NB4 (cell line): Measurements from ENCODE around the gene WDTC1.

ENCODE experiments used
- POLR2A ChIP-seq: IDR thresholded peaks from 2 replicates; pipeline ENCODE4 v1.6.1; 2011; ENCODE audit warnings: mild to moderate bottlenecking; ENCODE audit not compliant: insufficient read length; ENCODE audit errors: extremely low read depth
- TF ChIP-seq, protein P1 (sequence below): IDR thresholded peaks from one replicate; pipeline ENCODE4 v1.5.1; 2012; ENCODE audit warnings: low read depth, low read length

DNA sequence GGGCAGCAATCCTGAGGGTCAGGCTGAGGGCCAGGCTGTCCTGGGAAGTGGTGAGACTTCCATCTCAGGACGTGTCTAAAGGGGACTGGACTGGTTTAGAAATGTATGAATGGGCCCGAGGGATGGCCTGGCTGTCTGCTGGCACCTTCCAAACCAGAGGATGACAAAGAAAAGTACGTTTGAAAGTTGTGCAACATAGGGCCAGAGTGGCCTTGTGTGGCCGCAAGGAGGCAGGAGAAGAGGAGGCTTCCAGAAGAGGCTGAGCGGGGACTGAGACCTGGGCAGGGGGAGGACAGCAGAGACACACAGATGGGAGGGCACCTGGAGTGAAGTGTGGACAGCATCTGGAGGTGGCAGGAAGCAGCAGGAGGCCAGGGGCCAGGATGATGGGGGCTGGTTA, 104.8 kb downstream of the WDTC1 start:
- TF ChIP-seq POLR2A, result no peak
- TF ChIP-seq, protein P1, sequence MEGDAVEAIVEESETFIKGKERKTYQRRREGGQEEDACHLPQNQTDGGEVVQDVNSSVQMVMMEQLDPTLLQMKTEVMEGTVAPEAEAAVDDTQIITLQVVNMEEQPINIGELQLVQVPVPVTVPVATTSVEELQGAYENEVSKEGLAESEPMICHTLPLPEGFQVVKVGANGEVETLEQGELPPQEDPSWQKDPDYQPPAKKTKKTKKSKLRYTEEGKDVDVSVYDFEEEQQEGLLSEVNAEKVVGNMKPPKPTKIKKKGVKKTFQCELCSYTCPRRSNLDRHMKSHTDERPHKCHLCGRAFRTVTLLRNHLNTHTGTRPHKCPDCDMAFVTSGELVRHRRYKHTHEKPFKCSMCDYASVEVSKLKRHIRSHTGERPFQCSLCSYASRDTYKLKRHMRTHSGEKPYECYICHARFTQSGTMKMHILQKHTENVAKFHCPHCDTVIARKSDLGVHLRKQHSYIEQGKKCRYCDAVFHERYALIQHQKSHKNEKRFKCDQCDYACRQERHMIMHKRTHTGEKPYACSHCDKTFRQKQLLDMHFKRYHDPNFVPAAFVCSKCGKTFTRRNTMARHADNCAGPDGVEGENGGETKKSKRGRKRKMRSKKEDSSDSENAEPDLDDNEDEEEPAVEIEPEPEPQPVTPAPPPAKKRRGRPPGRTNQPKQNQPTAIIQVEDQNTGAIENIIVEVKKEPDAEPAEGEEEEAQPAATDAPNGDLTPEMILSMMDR, result no peak
